HG03280 (cell line): ENCODE results near the gene SLC34A1.
"Not testable (repeated sequence)": the region's sequence is repeated elsewhere in the genome, so short reads cannot be mapped to it uniquely, and the experiment has no call there.

Source experiments
- ATAC-seq: cut with Tn5 transposase; IDR thresholded peaks from one replicate; pipeline ENCODE4 v1.9.1; 2021; ENCODE audit warnings: mild to moderate bottlenecking, moderate library complexity; ENCODE audit not compliant: unreplicated experiment

The SLC34A1 gene

DNA sequence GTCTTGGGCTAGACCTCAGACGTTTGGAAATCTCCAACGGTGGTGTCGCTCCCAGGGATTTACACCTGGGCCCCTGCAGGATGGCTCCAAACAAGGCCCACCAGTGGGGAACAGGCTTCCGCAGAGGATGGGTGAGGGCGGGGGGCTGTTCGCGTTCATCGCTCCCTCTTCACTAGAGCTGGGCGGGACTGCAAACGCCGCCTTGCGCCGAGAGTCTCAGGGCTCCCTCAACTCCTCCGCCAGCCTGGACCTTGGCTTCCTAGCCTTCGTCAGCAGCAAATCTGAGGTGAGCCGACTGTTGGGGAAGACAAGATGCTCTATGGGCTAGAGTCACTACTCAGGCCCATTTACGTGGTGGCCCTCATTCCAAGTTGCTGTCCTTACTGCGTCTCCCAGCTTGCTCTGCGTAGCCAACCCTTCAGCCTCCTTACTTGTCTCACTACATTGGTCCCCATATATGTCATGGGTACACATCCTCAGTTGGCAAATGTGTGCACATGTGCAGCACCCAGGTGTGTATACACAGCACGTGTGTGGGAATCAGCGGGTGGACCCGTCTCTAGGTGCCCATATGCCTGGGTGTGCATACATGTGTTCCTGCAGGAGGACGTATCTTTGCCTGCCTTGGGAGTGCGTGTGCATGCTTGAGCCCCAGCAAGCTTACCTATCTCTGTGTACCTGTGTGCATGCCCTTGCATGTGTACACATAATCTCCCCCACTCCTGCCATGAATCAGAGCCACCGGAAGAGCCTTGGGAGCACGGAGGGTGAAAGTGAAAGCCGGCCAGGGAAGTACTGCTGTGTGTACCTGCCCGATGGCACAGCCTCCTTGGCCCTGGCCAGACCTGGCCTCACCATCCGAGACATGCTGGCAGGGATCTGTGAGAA is 16.0 kb upstream of the SLC34A1 start:
- no peak for ATAC-seq

GRCh38 chr5:177368869-177369644 is 15.2 kb upstream of the SLC34A1 start:
- no peak for ATAC-seq

DNA sequence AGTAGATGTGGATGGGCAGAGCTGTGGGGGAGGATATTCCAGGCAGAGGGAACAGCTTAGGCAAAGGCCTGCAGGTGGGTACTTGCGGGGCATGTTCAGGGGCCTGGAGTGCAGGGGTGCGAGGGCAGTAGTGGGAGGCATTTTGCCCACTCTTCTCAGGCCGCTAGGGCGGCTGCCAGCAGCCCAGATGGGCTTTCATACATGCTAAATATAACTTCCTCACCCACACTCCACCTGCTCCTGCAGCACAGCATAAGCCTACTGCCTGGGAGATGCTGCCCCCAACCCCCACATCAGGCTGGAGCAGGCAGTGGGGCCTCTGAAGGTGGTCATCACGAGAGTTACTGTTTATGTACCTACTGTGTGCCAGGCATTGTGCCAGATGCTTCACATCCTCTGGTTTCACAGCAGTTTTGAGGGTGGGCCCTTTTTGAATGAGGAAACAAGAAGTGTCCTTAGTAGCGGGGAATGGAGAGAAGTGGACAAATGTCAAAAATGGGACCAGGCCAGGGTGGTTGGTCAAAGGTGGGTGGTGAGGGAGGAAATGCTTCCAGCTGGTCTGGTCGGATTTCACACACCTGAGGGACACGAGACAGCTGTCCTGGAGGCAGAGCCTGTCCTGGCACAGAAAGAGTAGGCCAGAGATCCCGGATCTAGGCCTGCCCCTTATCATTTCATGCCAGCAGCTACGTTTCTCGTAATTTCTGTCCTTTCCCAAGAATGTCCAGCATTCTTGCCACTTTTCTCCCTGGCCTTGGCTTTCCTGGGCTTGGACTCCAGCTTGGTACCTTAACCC is 14.4 kb upstream of the SLC34A1 start:
- ATAC-seq: no peak

DNA sequence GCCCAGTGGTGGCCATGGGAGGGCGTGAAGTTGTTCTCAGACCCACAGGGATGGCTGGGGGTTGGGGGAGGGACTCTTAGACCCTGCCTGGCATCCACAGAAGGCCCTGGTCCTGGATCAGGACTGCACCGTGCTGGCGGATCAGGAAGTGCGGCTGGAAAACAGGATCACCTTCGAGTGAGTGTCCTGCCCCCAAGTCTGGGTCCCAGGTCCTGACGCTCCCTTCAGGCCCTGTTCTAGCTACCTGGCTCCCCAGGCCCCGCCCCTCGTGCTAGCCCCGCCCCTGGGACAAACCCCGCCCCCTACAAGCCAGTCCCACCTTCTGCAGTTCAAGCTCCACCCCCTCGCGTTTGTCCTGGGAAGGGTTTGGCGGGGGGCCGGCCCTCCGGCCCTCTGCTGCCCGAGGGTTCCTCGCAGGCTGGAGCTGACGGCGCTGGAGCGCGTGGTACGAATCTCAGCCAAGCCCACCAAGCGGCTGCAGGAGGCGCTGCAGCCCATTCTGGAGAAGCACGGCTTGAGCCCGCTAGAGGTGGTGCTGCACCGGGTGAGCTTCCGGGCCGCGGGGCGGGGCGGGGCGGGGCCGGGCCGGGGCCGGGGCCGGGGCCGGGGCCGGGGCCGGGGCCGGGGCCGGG is 13.6 kb upstream of the SLC34A1 start:
- ATAC-seq: peak; percentile 72

GRCh38 chr5:177371120-177372033 is 12.9 kb upstream of the SLC34A1 start:
- no peak for ATAC-seq

DNA sequence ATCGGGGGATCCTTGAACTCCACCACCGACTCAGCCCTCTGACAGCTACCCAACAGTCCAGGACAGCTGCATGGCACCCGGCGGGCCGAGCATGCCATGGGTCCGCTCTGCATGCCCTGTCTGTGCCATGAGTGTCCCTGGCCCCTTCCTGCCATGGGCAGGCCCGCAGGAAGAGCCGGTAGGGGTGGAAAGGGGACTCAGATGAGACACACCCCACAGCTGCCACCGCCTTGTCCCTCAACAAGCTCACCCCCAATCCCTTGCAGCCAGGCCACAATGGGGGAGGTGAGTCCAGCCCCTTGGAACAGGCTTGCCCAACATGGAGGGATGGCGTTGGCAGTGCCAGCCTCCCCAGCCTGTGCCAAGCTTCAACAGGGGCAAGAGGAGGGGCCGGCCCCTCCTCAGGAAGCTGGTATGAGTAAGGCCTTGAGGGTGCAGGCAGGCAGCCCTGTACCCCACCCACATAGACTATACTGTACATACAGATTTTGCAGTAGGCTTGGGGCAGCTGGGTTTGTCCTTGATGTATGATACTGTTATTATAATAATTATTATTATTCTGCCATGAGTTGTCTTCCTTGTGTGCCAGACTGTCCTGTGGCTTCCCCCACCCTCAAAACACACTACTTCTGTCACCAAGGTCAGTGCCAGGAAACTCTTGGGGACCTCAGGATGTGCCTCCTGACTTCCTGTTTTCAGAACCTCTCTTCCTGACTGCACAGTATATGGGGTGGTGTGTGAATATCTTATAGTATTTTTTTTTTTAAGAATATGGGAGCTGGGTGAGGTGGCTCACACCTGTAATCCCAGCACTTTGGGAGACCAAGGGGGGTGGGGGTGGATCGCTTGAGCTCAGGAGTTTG is 12.0 kb upstream of the SLC34A1 start:
- ATAC-seq: no peak

GRCh38 chr5:177372910-177373309 is 11.3 kb upstream of the SLC34A1 start:
- no peak for ATAC-seq

GRCh38 chr5:177373806-177374205 is 10.4 kb upstream of the SLC34A1 start:
- no peak for ATAC-seq

DNA sequence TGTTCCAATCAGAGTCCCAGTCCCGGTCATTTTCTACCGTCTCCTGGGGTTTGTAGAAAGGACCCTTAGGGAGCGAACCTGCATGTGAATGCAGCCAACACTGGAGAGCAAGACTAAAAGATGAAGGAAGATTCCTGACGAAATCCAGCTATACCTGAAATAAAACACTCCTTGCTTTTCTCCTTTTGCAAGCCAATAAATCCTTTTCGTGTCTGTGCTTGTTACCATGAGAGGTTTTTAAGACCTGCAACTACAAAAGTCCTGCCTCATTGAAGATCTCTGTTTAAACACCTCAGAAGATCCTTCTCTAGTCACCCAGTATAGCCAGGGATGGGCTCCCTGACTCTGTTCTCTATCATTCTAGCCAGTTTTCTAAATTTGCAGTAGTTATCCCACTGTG is 10.0 kb upstream of the SLC34A1 start:
- no peak for ATAC-seq

- not testable (repeated sequence) for ATAC-seq
These were observed 8.7 kb upstream of the SLC34A1 start for GRCh38 chr5:177375516-177375915.

DNA sequence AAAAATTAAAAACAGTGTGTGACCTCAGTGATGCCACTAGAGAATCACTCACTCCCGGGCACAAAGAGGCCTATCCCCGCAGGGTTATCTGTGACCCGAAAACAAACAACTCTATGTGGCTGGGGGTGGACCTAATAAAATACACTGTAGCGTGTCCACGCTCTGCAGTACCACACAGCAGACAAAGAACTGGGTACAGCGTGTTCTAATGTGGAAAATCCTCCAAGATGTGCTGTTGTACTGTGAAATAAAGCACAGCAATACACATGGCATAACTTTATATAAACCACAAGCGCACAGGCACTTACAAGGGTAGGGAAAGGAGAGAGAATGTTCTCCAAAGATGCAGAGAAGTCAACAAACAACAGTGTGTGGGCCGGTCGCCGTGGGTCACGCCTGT is 8.1 kb upstream of the SLC34A1 start:
- ATAC-seq: no peak

DNA sequence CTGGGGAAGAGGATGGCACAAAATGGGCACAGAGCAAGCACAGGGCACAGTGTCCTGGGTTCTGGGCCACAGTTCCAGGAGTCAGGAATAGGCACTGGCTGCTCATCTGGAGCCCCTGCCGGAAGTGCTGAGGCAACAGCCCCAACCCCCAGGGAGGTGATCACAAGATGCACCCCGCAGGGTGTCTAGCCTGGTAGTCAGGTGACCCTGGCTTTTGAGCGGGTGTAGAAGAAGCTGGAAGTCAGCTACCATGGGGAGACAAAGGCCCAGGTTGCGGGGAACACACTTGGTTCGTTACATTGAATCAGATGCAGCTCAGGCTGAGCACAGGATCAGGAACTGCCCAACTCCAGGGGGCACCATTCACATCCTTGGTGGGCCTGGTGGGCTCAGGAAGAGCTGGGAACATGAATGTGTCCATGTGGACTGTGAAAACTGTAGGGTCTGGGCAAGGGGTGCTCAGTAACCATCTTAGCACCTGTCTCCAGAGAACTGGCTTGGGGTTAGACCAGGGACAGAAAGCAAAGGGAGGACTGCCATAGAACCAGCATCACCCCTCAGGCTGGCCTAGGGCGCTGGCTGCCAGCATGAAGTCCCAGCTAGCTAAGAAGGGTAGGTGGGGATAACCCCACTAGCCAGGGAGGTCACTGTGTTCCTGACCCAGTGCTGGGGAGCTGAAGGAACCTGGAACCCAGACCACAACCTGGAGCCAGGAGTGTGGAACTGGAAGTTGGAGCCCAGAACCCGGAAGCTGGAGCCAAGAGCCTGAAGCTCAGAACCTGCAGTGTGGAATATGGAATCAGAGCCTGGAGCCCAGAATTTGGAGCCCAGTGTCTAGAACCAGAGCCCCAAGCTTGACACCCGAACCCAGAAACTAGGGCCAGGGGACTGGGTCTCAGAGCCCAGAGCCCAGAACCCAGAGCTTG is 6.1 kb upstream of the SLC34A1 start:
- no peak for ATAC-seq

- ATAC-seq: peak; percentile 62
These were observed 5.0 kb upstream of the SLC34A1 start for GRCh38 chr5:177378884-177379883.

- no peak for ATAC-seq
These were observed 3.5 kb upstream of the SLC34A1 start for GRCh38 chr5:177380805-177381126.

DNA sequence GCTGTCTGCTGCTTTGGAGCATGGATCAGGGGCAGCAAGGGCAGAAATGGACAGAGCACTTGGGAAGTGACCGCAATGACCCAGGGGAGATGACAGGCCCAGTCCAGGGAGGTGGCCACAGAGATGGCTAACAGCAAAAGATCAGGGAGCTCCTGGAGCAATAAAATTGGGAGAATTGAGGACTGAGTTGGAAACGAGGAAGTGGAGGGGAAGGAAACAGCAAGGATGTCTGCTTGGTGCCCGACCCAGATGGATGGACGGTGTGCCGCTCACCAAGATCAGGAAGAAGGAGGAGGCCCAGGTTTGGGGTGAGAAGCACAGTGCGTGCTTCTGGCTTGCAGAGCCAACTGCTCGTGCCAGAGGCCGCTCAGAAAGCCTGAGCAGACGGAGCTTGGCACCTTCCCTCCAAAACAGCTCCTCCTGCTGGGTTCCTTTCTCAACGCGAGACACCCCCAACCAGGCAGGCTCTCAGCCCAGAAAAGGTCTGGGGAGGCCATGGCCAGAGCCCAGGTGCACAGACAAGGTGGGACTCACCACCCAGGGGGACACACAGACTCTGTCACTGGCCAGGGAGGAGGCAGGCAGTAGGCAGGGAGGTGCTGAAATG is 1.7 kb upstream of the SLC34A1 start:
- no peak for ATAC-seq

DNA sequence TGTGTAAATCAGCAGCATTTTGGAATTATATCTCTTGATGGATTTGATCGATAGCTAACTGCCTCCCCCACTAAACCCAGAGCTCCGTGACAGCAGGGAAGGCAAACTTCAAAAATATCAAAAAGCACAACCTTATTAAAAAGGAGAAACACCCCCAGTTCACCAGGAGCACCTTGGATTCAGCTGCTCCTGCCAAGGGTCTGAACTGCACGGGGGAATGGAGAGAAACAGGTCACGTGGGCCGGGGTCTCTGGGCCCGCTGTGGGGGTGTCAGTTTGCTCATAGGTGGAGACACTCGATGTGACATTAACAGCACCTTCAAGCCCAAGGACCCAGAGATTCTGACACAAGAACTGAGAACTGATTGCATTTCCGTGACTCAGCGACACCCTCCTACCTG is 1.1 kb upstream of the SLC34A1 start:
- ATAC-seq: no peak
